Endodermal cell (in vitro differentiated cells): ENCODE data around the gene FBXO30. TPM values are rescaled to one million over a fixed set of nuclear protein-coding genes. Genes with fewer than 3 reads are reported as not detected.

ENCODE experiments used
- DNase-seq: peaks from one replicate; pipeline ENCODE4 v3.0.0-alpha.2; 2017
- H3K27ac ChIP-seq: 2 replicates; pipeline ENCODE4 v1.5.1; 2013; ENCODE audit warnings: mild to moderate bottlenecking, low read depth, low read length, moderate library complexity
- H3K27me3 ChIP-seq: 2 replicates; pipeline ENCODE4 v1.6.1; 2013; ENCODE audit warnings: mild to moderate bottlenecking, low read length, moderate library complexity; ENCODE audit not compliant: insufficient read depth, control insufficient read depth, poor library complexity, severe bottlenecking
- H3K36me3 ChIP-seq: 2 replicates; pipeline ENCODE4 v1.7.0; 2013; ENCODE audit warnings: mild to moderate bottlenecking, low read length, moderate library complexity; ENCODE audit not compliant: control insufficient read depth, insufficient read depth
- H3K4me1 ChIP-seq: one replicate; pipeline ENCODE4 v1.7.0; 2013; ENCODE audit warnings: low read length; ENCODE audit not compliant: control insufficient read depth, insufficient read depth
- H3K4me3 ChIP-seq: 2 replicates; pipeline ENCODE4 v1.5.1; 2013; ENCODE audit warnings: mild to moderate bottlenecking, low read length, moderate library complexity
- H3K9ac ChIP-seq: 2 replicates; pipeline ENCODE4 v1.6.1; 2013; ENCODE audit warnings: mild to moderate bottlenecking, low read length, moderate library complexity; ENCODE audit not compliant: poor library complexity, severe bottlenecking; ENCODE audit errors: extremely low read depth
- H3K9me3 ChIP-seq: 2 replicates; pipeline ENCODE4 v1.6.1; 2013; ENCODE audit warnings: mild to moderate bottlenecking, low read length, moderate library complexity; ENCODE audit not compliant: control insufficient read depth
- H3K27ac Mint-ChIP-seq: 2 replicates; pipeline ENCODE4 v1.8.0; 2020; ENCODE audit warnings: mixed read lengths
- H3K27me3 Mint-ChIP-seq: 2 replicates; pipeline ENCODE4 v1.8.0; 2021; ENCODE audit warnings: mild to moderate bottlenecking, mixed read lengths; ENCODE audit not compliant: insufficient read depth
- H3K36me3 Mint-ChIP-seq: 2 replicates; pipeline ENCODE4 v1.8.0; 2020; ENCODE audit warnings: low read depth, mixed read lengths
- H3K4me1 Mint-ChIP-seq: 2 replicates; pipeline ENCODE4 v1.8.0; 2020; ENCODE audit warnings: mixed read lengths
- H3K4me3 Mint-ChIP-seq: 2 replicates; pipeline ENCODE4 v1.8.0; 2020; ENCODE audit warnings: mild to moderate bottlenecking, moderate library complexity, mixed read lengths
- H3K9me3 Mint-ChIP-seq: 2 replicates; pipeline ENCODE4 v1.8.0; 2020; ENCODE audit warnings: mild to moderate bottlenecking, mixed read lengths
- WGBS, 2 experiments: methylation state at CpG; one replicate each; pipeline versions ENCODE4 v1.1.5 to v1.1.7; 2013; ENCODE audit warnings: missing lambda C conversion rate in 2 of 2, mixed read lengths in 1 of 2; ENCODE audit not compliant: insufficient coverage in 1 of 2, insufficient read length in 1 of 2; 5-methylcytosine and 5-hydroxymethylcytosine counted together
- total RNA-seq, 2 donors: library from RNA; stranded (reverse); fragmentation: NEBNext Ultra II Directional in 1 of 2; extraction: Animal tissue kit (Norgen Biotek cat#: 25700) in 1 of 2; gene quantifications; 2 replicates in 1 of 2; 3 replicates in 1 of 2; pipeline ENCODE4 v1.2.1, GENCODE V29; 2021
- TF ChIP-seq, protein P1 (sequence below): fragments of 200-600 bp; sonication (generic); conservative IDR thresholded peaks from 2 replicates; pipeline ENCODE4 v1.5.0; 2021; ENCODE audit warnings: antibody characterized with exemption, mild to moderate bottlenecking

Gene FBXO30
- total RNA-seq, 2 donors from 2014 or later: 17.8 to 17.9 TPM

DNA sequence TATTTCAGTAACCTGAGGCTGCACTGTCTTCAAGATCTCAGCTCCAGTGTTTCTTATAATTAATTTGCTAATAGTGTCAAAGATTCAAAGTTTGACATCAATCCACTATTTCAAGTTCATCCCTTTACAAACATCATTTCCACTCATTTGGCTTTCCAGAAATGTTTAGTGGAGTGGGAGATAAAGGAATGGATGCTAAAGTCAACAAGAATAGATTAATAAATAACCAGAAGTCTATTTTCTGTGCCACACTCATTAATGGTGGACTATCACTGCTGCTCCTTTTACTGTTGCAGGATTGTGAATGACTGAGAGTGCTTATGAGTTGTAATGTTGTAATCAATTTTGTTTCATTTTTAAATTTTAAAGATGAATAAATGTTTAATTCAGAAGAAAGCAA is 50.9 kb downstream of the FBXO30 start:
- H3K27me3 ChIP-seq: no peaks in the 10 kb centered on the region
- H3K9me3 ChIP-seq: no peaks in the 10 kb centered on the region
- no peaks in the 10 kb centered on the region for H3K36me3 ChIP-seq
- H3K27me3 Mint-ChIP-seq: no peaks in the 10 kb centered on the region
- H3K9ac ChIP-seq: no peak overlapping the region
- H3K4me3 ChIP-seq: no peak overlapping the region
- no peak overlapping the region for H3K27ac ChIP-seq
- H3K36me3 Mint-ChIP-seq: no peaks in the 10 kb centered on the region
- DNase-seq: no peak
- no peaks in the 10 kb centered on the region for H3K4me1 ChIP-seq
- TF ChIP-seq, protein P1, sequence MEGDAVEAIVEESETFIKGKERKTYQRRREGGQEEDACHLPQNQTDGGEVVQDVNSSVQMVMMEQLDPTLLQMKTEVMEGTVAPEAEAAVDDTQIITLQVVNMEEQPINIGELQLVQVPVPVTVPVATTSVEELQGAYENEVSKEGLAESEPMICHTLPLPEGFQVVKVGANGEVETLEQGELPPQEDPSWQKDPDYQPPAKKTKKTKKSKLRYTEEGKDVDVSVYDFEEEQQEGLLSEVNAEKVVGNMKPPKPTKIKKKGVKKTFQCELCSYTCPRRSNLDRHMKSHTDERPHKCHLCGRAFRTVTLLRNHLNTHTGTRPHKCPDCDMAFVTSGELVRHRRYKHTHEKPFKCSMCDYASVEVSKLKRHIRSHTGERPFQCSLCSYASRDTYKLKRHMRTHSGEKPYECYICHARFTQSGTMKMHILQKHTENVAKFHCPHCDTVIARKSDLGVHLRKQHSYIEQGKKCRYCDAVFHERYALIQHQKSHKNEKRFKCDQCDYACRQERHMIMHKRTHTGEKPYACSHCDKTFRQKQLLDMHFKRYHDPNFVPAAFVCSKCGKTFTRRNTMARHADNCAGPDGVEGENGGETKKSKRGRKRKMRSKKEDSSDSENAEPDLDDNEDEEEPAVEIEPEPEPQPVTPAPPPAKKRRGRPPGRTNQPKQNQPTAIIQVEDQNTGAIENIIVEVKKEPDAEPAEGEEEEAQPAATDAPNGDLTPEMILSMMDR: no peak
- no peak overlapping the region for H3K27ac Mint-ChIP-seq
- H3K4me1 Mint-ChIP-seq: no peaks in the 10 kb centered on the region
- H3K4me3 Mint-ChIP-seq: no peak overlapping the region
- peaks cover 3% of the 10 kb centered on the region for H3K9me3 Mint-ChIP-seq

DNA sequence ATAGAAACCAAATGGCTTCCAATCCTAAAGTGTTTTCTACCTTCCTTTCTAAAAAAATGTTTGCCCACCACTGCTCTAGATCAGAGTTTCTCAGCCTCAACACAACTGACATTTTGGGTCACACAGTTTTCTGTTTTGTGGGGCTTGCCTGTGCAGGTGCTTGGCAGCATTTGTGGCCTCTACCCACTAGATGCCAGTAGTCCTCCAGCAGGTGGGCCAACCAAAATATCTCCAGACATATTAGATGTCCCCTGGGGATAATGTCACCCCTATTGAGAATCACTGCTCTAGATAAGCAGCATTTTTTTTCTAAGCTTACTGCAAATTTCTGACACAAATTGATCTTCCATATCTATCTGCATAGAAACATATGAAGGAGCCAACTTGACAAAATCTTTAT is 53.0 kb downstream of the FBXO30 start:
- no peak overlapping the region for H3K4me3 Mint-ChIP-seq
- H3K4me3 ChIP-seq: no peak overlapping the region
- H3K4me1 ChIP-seq: no peaks in the 10 kb centered on the region
- TF ChIP-seq, protein P1: peak; percentile 15
- no peaks in the 10 kb centered on the region for H3K36me3 Mint-ChIP-seq
- no peaks in the 10 kb centered on the region for H3K27me3 Mint-ChIP-seq
- H3K9me3 Mint-ChIP-seq: peaks cover 3% of the 10 kb centered on the region
- no peak overlapping the region for H3K27ac Mint-ChIP-seq
- no peak for DNase-seq
- H3K9me3 ChIP-seq: no peaks in the 10 kb centered on the region
- no peak overlapping the region for H3K27ac ChIP-seq
- H3K4me1 Mint-ChIP-seq: no peaks in the 10 kb centered on the region
- no peak overlapping the region for H3K9ac ChIP-seq
- H3K36me3 ChIP-seq: no peaks in the 10 kb centered on the region
- H3K27me3 ChIP-seq: no peaks in the 10 kb centered on the region

DNA sequence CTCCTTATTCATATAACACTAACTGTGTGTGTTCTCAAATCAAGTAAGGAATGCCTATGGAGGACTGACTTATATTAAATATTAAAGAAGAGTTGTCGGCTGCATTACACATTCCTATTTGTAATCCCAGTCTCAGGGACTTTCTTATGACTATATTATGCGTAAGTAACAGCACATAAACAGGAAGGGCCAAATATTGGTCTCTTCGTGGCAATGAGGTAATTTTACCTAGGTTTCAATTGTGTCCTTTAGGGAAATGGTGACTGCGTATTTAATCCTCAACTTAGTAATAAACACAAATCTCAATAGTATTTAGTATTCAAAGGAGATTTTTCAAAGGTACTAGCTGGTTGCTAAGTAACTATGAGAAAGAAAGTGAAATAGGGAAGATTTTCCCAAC is 56.5 kb downstream of the FBXO30 start:
- Mint-ChIP-seq H3K36me3 (no peaks in the 10 kb centered on the region), H3K27me3 (no peaks in the 10 kb centered on the region), H3K4me3 (no peak overlapping the region), H3K9me3 (no peaks in the 10 kb centered on the region), H3K4me1 (no peaks in the 10 kb centered on the region), H3K27ac (no peak overlapping the region)
- Histone ChIP-seq H3K27ac (no peak overlapping the region), H3K4me3 (no peak overlapping the region), H3K36me3 (no peaks in the 10 kb centered on the region), H3K9me3 (no peaks in the 10 kb centered on the region), H3K27me3 (no peaks in the 10 kb centered on the region), H3K9ac (no peak overlapping the region), H3K4me1 (no peaks in the 10 kb centered on the region)
- WGBS, 2 experiments: 71 to 97% methylated on average over 1 to 3 of the region's 4 CpGs
- no peak for DNase-seq
- TF ChIP-seq, protein P1: no peak
